Esophagus squamous epithelium (tissue), 4 donors: ENCODE data around the gene DOHH.

Source experiments
- CTCF ChIP-seq, 6 experiments: fragments of 450-650 bp in 4 of 6; fragments of 200-600 bp in 2 of 6; sonication (generic) in 2 of 6; IDR thresholded peaks; one replicate each; pipeline ENCODE4 v1.5.1; 2016 to 2019; ENCODE audit warnings: antibody characterized with exemption in 6 of 6, mild to moderate bottlenecking in 4 of 6, moderate library complexity in 4 of 6
- POLR2A ChIP-seq, 4 donors: fragments of 450-650 bp; IDR thresholded peaks; one replicate each; pipeline ENCODE4 v1.6.1; 2017; ENCODE audit warnings: antibody characterized with exemption in 4 of 4, mild to moderate bottlenecking in 4 of 4, moderate library complexity in 3 of 4

- TF ChIP-seq CTCF (IDR thresholded peaks at IDR 0.05) (no peak), POLR2A (IDR thresholded peaks at IDR 0.05) (no peak)
These were observed 36.5 kb downstream of the DOHH start for GRCh38 chr19:3463714-3464586.
